PC-9 (cell line): Measurements from ENCODE around the gene FAM83G.

Experiments used
- EZH2 ChIP-seq: fragments of 200-600 bp; sonication (generic); IDR thresholded peaks from 2 replicates; pipeline ENCODE4 v1.8.0; 2017; ENCODE audit warnings: antibody characterized with exemption, low read depth
- TF ChIP-seq, protein P1 (sequence below): fragments of 200-600 bp; sonication (generic); conservative IDR thresholded peaks from 2 replicates; pipeline ENCODE4 v1.6.1; 2017; ENCODE audit warnings: mixed run types, antibody characterized with exemption, mild to moderate bottlenecking, moderate library complexity

- TF ChIP-seq, protein P1, sequence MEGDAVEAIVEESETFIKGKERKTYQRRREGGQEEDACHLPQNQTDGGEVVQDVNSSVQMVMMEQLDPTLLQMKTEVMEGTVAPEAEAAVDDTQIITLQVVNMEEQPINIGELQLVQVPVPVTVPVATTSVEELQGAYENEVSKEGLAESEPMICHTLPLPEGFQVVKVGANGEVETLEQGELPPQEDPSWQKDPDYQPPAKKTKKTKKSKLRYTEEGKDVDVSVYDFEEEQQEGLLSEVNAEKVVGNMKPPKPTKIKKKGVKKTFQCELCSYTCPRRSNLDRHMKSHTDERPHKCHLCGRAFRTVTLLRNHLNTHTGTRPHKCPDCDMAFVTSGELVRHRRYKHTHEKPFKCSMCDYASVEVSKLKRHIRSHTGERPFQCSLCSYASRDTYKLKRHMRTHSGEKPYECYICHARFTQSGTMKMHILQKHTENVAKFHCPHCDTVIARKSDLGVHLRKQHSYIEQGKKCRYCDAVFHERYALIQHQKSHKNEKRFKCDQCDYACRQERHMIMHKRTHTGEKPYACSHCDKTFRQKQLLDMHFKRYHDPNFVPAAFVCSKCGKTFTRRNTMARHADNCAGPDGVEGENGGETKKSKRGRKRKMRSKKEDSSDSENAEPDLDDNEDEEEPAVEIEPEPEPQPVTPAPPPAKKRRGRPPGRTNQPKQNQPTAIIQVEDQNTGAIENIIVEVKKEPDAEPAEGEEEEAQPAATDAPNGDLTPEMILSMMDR: no peak
- no peak for TF ChIP-seq EZH2
These were observed 17.1 kb upstream of the FAM83G start for GRCh38 chr17:19021622-19022083.
